GM12875 (cell line): Measurements from ENCODE around the gene YTHDC2.
A peak's percentile ranks its signal among the peaks of the same experiment; 100 is the strongest.

ENCODE experiments used
- H3K4me3 ChIP-seq: one replicate; pipeline ENCODE4 v1.5.1; 2011; ENCODE audit warnings: low read depth, low read length, control low read depth
- TF ChIP-seq, protein P1 (sequence below): IDR thresholded peaks from 2 replicates; pipeline ENCODE4 v1.5.1; 2011; ENCODE audit warnings: low read depth, mild to moderate bottlenecking, control low read depth, inconsistent platforms, low read length, moderate library complexity, borderline replicate concordance; ENCODE audit not compliant: insufficient read depth

The YTHDC2 gene

GRCh38 chr5:113513384-113514288, at the start of gene YTHDC2:
YTHDC2 (plus strand) TSS chr5:113513694; CDS start chr5:113513896, 202 bp downstream.
- TF ChIP-seq, protein P1, sequence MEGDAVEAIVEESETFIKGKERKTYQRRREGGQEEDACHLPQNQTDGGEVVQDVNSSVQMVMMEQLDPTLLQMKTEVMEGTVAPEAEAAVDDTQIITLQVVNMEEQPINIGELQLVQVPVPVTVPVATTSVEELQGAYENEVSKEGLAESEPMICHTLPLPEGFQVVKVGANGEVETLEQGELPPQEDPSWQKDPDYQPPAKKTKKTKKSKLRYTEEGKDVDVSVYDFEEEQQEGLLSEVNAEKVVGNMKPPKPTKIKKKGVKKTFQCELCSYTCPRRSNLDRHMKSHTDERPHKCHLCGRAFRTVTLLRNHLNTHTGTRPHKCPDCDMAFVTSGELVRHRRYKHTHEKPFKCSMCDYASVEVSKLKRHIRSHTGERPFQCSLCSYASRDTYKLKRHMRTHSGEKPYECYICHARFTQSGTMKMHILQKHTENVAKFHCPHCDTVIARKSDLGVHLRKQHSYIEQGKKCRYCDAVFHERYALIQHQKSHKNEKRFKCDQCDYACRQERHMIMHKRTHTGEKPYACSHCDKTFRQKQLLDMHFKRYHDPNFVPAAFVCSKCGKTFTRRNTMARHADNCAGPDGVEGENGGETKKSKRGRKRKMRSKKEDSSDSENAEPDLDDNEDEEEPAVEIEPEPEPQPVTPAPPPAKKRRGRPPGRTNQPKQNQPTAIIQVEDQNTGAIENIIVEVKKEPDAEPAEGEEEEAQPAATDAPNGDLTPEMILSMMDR, result peak; percentile 19; the same call in 1 of the 2 replicates
- peak within 1 kb of the TSS; percentile 70 for H3K4me3 ChIP-seq

DNA sequence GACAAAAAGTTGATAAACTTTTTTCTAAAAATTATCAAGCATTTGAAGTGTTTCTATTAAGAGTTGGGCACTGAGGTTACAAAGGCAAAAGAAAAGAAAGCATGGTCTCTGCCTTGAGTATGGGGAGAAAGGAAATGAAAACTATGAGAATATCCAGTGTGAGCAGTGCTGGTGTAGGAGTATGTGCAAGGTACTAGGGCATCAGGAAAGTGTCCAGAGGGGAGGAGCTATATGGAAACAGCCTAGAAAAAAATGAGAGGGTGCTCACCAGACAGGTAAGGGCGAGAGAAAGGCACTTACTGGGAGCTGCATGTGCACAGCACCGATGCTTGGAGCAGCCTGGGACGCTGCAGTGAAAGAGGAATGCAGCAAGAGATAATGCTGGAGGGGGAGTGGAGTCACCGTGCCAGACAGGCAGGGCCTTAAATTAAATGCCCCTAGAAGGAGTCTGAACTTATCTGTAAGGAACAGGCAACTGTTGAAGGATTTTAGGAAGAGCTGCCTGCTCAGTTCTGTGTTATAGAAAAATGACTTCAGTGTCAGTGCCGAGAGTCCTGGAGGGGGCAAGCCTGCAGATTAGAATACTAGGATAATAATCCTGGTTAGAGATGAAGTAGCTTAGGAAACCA, 39.3 kb upstream of the YTHDC2 start:
- TF ChIP-seq, protein P1, result no peak
- H3K4me3 ChIP-seq, result no peak overlapping the region

DNA sequence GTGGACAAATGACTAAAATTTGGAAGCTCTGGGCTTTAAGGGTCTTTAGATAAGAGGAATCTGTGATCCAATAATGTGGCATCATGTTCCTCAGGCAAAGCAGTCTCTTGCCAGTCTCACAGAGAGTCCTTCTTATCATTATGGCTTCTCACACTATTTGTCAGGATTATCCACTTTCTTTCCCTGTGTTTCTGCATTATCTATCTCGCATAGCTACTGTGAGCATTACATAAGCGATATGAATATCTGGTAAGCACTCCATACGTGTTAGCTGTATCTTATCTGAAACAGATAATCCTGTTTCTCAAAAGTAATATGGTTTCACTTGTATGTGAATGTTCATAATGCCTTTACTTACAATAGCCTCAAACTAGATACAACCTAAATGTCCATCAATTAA, 34.8 kb upstream of the YTHDC2 start:
- TF ChIP-seq, protein P1, result no peak

GRCh38 chr5:113480243-113480642, 33.3 kb upstream of the YTHDC2 start:
- no peak overlapping the region for H3K4me3 ChIP-seq
- TF ChIP-seq, protein P1, result no peak

More for the DNA sequence above, 34.8 kb upstream of the YTHDC2 start:
- no peak overlapping the region for H3K4me3 ChIP-seq

- peak overlapping the region; percentile 15 for H3K4me3 ChIP-seq
- TF ChIP-seq, protein P1, result no peak
Measured at GRCh38 chr5:113487416-113487780, 26.1 kb upstream of the YTHDC2 start.

- TF ChIP-seq, protein P1, result no peak
Measured at GRCh38 chr5:113487781-113488644, 25.5 kb upstream of the YTHDC2 start, which contains the start of gene MCC. MCC (minus strand) TSS chr5:113488453.

More at GRCh38 chr5:113487781-113488644, 25.5 kb upstream of the YTHDC2 start, which contains the start of gene MCC:
- H3K4me3 ChIP-seq, result peak within 1 kb of the TSS; percentile 35
